ENCODE results near the gene BICDL2.

GRCh38 chr16:3000540-3000939 lies 36.2 kb downstream of the BICDL2 start:
- TF ChIP-seq, protein P1, sequence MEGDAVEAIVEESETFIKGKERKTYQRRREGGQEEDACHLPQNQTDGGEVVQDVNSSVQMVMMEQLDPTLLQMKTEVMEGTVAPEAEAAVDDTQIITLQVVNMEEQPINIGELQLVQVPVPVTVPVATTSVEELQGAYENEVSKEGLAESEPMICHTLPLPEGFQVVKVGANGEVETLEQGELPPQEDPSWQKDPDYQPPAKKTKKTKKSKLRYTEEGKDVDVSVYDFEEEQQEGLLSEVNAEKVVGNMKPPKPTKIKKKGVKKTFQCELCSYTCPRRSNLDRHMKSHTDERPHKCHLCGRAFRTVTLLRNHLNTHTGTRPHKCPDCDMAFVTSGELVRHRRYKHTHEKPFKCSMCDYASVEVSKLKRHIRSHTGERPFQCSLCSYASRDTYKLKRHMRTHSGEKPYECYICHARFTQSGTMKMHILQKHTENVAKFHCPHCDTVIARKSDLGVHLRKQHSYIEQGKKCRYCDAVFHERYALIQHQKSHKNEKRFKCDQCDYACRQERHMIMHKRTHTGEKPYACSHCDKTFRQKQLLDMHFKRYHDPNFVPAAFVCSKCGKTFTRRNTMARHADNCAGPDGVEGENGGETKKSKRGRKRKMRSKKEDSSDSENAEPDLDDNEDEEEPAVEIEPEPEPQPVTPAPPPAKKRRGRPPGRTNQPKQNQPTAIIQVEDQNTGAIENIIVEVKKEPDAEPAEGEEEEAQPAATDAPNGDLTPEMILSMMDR (conservative IDR thresholded peaks at IDR 0.05) = no peak
- TF ChIP-seq ZFX (IDR thresholded peaks at IDR 0.05) = no peak

All from C4-2B (cell line).